Stimulated activated naive CD4-positive, alpha-beta T cell (primary cell): ENCODE data around the gene TMEM131L.
A peak's percentile ranks its signal among the peaks of the same experiment; 100 is the strongest.
"Not testable (repeated sequence)": the region's sequence is repeated elsewhere in the genome, so short reads cannot be mapped to it uniquely, and the experiment has no call there.

ENCODE experiments used
- DNase-seq, 6 experiments: peaks; one replicate each; lab custom pipeline; 2025; lab: John Stamatoyannopoulos, UW

TMEM131L gene

DNA sequence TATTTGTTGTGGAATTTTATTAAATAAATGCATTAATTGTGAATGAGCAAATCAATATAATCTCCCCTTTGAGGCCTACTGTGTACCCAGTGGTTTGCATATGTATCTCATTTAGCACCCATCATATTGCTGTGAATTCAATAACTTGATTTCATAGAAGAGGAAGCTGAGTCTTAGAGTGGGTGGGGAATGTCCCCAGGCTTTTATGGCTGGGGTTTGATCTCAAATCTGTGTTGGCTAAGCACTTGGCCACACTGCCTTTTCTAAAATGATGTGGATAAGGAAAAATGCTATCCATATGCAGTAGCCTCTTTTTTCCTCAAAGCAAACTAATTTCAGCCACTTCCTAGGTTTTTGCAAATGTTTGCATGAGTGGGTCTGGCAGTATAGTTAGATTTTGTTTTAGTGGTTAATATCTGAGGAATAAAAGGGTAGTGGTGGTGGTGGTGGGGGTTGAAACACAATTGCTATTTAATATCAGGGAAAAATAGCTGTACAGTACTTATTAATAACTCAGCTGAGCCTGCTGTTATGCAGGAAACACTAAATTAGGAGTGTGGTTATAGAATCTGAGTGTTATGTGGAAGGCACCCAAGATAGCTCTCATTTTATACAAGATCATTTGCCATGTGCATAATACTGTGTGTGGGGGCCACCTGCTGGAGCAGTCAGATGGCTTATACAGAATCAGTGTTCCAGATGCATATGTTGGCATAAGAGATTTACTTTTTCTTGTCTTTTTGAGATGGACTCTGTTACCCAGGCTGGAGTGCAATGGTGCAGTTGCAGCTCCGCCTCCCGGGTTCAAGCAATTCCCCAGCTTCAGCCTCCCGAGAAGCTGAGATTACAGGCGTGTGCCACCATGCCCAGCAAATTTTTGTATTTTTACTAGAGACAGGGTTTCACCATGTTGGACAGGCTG lies 108.0 kb downstream of the TMEM131L start:
- peak; percentile 14 to 74 (median 56) for DNase-seq

- no peak for DNase-seq
Measured at GRCh38 chr4:153576443-153576774, 110.2 kb downstream of the TMEM131L start.

DNA sequence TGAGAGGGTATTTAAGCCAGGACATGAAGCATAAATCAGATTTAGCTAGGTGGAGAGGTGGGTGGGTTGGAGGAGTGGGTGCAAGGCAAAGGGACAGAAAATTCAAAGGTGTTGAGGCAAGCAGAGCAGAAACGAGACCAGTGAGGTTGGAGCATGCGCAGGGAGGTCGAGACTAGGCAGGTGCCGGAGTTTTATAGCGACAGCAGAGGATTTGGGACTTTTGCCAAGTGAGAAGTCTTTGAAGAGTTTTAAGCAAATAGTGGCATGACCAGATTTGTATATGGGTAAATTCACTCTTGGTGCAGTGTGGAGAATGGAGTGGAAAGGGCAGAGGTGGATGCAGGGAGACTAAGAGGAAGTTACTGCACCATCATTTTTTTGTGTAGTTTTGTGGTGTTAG lies 110.9 kb downstream of the TMEM131L start:
- no peak for DNase-seq

DNA sequence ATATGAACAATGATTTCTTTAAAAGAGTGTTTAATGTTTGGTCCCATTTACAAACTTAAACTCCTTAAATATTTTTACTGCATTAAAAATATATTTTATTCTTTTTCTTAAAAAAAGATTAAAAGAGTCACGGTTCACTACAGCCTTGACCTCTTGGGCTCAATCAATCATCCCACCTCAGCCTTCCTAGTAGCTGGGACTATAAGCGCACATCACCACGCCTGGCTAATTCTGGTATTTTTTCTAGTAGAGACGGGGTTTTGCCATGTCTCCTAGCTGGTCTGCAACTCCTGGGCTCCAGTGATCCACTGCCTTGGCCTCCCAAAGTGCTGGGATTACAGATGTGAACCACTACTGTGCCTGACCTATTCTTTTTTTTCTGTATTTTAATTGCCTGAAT lies 113.2 kb downstream of the TMEM131L start:
- no peak for DNase-seq

DNA sequence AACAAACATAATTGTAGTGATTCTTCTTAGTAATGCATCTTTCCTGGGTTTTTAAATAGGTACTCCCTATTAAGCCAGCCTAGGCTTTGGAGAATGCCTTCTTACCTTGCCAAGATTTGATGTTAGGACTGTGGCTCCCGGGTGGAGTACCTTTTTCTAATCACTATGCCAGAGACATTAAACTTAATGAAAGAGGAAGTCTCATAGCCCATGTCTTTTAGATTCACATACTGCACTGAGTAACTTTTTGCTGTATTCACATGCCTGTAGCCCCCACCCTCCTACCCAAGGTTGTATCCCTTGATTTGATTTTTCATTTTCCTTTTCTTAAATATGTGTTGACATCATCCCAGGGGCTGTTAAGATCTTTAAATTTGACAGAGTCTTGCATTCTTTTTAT lies 113.7 kb downstream of the TMEM131L start:
- no peak for DNase-seq

DNA sequence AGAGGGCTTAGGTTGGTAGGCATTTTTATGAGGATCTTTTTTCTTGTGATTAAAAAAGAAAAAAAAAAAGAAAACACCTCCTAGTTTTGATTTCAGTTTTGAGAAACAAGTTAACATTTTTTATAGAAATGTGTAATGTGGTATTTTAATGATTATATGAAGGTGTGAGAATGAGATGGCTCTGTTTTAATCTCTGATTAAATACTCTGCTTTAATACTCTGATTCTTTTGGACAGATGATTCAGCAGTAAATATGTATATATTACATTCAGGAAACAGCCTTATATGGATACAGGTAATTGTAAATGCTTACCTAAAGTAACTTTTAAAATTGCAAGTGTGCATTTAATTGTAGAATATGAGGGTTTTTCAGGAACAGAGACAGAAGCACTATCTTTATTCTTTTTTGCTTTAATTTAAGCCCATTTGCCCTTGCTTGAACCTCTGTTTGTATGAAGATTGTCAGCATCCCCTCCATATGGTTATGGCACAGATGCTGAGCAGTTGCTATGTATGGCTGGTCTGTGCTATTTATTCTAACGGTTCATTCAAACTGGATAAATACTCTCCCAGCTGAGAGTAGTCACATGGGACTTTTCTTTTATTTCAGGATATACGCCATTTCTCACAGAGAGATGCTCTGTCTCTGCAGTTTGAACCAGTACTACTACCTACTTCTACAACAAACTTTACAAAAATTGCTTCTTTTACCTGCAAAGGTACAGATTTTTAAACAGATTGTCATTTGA lies 117.0 kb downstream of the TMEM131L start:
- DNase-seq: no peak

GRCh38 chr4:153585026-153585425 lies 118.9 kb downstream of the TMEM131L start:
- DNase-seq: no peak

DNA sequence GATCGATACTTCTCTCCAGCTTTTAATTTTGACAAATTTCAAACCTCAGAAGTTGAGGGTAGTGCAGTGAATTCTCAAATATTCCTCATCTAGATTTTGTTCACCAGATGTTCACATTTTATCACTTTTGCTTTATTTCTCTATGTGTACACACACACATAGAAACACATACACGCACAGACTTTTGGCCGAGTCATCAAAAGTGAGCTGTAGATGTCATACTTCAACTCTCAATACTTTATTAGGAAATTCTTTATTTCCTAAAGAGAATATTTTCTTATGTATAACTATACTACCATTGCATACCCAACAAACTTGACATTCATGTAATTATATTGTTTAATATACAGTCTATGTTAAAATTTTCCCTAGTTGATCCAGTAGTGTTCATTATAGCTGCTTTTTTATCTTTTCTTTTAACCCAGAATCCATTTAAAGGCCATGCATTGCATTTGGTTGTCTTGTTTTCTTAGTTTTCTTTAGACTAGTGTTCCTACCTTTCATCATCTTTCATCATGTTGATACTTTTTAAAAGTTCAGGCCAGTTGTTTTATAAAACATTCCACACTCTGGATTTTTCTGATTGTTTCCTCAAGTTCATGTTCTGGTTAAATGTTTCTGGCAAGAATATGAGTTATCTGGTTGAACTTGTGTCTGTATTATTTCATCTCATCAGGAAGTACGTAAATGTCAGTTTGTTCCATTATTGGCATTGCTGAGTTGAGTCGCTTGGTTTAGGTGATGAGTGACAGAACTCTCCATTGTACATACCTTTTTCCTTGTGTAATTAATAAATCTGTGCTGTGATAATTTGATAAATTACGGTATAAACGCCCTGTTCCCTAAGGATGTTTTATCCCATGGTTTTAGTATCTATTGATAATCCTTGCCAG lies 123.8 kb downstream of the TMEM131L start:
- no peak for DNase-seq

GRCh38 chr4:153591441-153591840 lies 125.3 kb downstream of the TMEM131L start:
- no peak for DNase-seq

DNA sequence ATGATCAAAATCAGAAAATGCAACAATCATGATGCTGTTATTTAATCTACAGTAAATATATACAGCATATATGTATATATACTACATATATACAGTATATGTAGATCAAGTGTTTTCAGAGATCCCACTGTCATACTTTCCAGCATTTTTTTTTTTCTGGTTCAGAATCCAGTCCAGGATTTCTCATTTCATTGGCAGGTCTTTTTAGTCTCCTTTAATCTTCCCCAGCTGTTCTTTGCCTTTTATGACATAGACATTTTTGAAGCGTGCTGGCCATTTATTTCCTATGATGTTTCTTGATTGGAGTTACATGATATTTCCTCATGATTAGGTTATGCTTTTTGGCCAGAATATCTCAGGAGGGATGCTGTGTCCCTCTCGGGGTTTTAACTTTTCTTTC lies 125.9 kb downstream of the TMEM131L start:
- DNase-seq: no peak

- no peak for DNase-seq
Measured at GRCh38 chr4:153593161-153593560, 127.0 kb downstream of the TMEM131L start.

- no peak for DNase-seq
Measured at GRCh38 chr4:153594210-153594609, 128.1 kb downstream of the TMEM131L start.

GRCh38 chr4:153595894-153596601 lies 129.9 kb downstream of the TMEM131L start:
- no peak for DNase-seq

DNA sequence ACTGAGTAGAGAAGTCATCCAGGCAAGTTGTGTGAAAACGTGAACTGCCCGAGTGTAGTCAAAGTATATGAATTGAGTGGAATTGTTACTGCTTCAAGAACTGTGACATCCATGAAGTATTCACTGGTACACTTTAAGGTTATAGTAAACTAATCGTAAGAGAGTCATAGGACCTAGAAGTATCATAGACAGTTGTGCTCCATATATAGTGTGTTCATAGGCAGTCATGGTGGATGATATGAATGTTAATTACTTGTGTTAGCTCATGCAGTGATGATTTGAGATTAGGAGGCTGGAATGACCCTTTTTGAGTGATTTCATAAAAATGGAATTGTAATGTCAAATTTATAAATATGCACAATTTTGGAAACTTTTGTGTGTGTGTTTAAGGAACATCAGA lies 136.6 kb downstream of the TMEM131L start:
- DNase-seq: no peak

GRCh38 chr4:153603258-153603657 lies 137.1 kb downstream of the TMEM131L start:
- DNase-seq: no peak

GRCh38 chr4:153603835-153604234 lies 137.7 kb downstream of the TMEM131L start:
- no peak for DNase-seq

GRCh38 chr4:153609070-153609469 lies 142.9 kb downstream of the TMEM131L start:
- DNase-seq: not testable (repeated sequence)

- no peak for DNase-seq
Measured at GRCh38 chr4:153610623-153611376, 144.6 kb downstream of the TMEM131L start.

DNA sequence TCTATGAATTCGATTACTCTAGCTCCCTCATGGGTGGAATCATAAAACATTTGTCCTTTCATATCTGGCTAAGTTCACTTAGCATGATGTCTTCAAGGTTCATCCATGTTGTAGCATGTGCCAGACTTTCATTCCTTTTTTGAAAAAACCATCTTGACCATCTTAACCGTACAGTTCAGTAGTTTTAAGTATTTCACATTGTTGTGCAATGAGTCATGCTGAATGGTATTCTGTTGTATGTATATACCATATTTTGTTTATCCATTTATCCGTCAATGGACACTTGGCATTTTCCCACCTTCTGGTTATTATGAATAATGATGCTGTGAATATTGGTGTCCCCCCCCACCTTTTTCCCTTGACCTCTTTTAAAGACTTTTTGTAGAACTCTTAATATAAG lies 145.5 kb downstream of the TMEM131L start:
- DNase-seq: no peak

GRCh38 chr4:153612878-153613277 lies 146.7 kb downstream of the TMEM131L start:
- no peak for DNase-seq

- DNase-seq: no peak
Measured at GRCh38 chr4:153616006-153616555, 149.9 kb downstream of the TMEM131L start.
